Activated B cell treated with CpG ODN at 0.5 μM for 24 hours (primary cell): ENCODE data around the gene IFT172. TPM values are rescaled to one million over a fixed set of nuclear protein-coding genes. Genes with fewer than 3 reads are reported as not detected.

Source experiments
- ATAC-seq: fragments of 200-7000 bp; cut with Tn5 transposase; one replicate; pipeline ENCODE4 v1.10.0; 2021; ENCODE audit warnings: low read depth, mild to moderate bottlenecking, moderate library complexity
- CTCF ChIA-PET: fragments of 350-600 bp; sonication (Branson Sonifier 250); formaldehyde crosslinking; loops from one replicate; lab custom pipeline; 2021; ENCODE audit warnings: antibody characterized with exemption; lab: Charles Lee
- POLR2A ChIA-PET: fragments of 350-600 bp; sonication (Branson Sonifier 250); formaldehyde crosslinking; loops from one replicate; lab custom pipeline; 2021; ENCODE audit warnings: antibody characterized with exemption; lab: Charles Lee
- DNase-seq: peaks from one replicate; pipeline ENCODE4 v3.0.0; 2022
- H3K27ac Mint-ChIP-seq: one replicate; pipeline ENCODE4 v1.8.0; 2020; ENCODE audit warnings: mixed read lengths
- H3K27me3 Mint-ChIP-seq: one replicate; pipeline ENCODE4 v1.8.0; 2021; ENCODE audit warnings: mixed read lengths
- H3K36me3 Mint-ChIP-seq: one replicate; pipeline ENCODE4 v1.8.0; 2021; ENCODE audit warnings: low read depth, mixed read lengths
- H3K4me1 Mint-ChIP-seq: one replicate; pipeline ENCODE4 v1.8.0; 2021; ENCODE audit warnings: mixed read lengths
- H3K4me3 Mint-ChIP-seq: one replicate; pipeline ENCODE4 v1.8.0; 2020; ENCODE audit warnings: mild to moderate bottlenecking, mixed read lengths
- H3K9me3 Mint-ChIP-seq: one replicate; pipeline ENCODE4 v1.8.0; 2020; ENCODE audit warnings: mixed read lengths
- CTCF ChIP-seq: fragments of 200-600 bp; IDR thresholded peaks from one replicate; pipeline ENCODE4 v1.8.0; 2022; ENCODE audit warnings: antibody characterized with exemption, mild to moderate bottlenecking
- intact Hi-C: fragments of 100-400 bp; cut with micrococcal nuclease; formaldehyde crosslinking; loops from one replicate; pipeline ENCODE4 v1.15.1; 2024
- total RNA-seq: library from RNA; stranded (reverse); gene quantifications from 2 replicates; pipeline ENCODE4 v1.2.3, GENCODE V29; 2022

IFT172 gene
- total RNA-seq, 1 donor from 2014 or later, result 14.4 TPM

GRCh38 chr2:27522400-27522945 is 32.9 kb upstream of the IFT172 start:
- Mint-ChIP-seq H3K4me3 (no peak overlapping the region), H3K4me1 (no peaks in the 10 kb centered on the region), H3K9me3 (no peaks in the 10 kb centered on the region), H3K36me3 (no peaks in the 10 kb centered on the region), H3K27me3 (peaks cover 26% of the 10 kb centered on the region), H3K27ac (no peak overlapping the region)
- POLR2A ChIA-PET, result no interaction called here
- CTCF ChIA-PET, result no interaction called here
- ATAC-seq (no peak), DNase-seq (no peak)
- TF ChIP-seq CTCF, result no peak
- intact Hi-C loops, result no loop called here

- DNase-seq (no peak), ATAC-seq (no peak)
- Mint-ChIP-seq H3K4me1 (no peaks in the 10 kb centered on the region), H3K36me3 (no peaks in the 10 kb centered on the region), H3K27ac (no peak overlapping the region), H3K4me3 (no peak overlapping the region), H3K27me3 (peaks cover 17% of the 10 kb centered on the region), H3K9me3 (no peaks in the 10 kb centered on the region)
- no peak for TF ChIP-seq CTCF
- CTCF ChIA-PET, result no interaction called here
- POLR2A ChIA-PET, result no interaction called here
- intact Hi-C loops, result no loop called here
These were observed 30.8 kb upstream of the IFT172 start for GRCh38 chr2:27520316-27520715.

- intact Hi-C loops, result no loop called here
- Mint-ChIP-seq H3K27me3 (peaks cover 10% of the 10 kb centered on the region), H3K4me3 (no peak overlapping the region), H3K4me1 (no peaks in the 10 kb centered on the region), H3K27ac (no peak overlapping the region), H3K9me3 (no peaks in the 10 kb centered on the region), H3K36me3 (no peaks in the 10 kb centered on the region)
- TF ChIP-seq CTCF, result no peak
- DNase-seq (no peak), ATAC-seq (no peak)
- POLR2A ChIA-PET, result interaction anchor here (0.6 kb wide), 1 partner anchor 16 kb away, joined by 3 read pairs; no protein-coding TSS in a partner anchor
- CTCF ChIA-PET, result no interaction called here
These were observed 29.2 kb upstream of the IFT172 start for GRCh38 chr2:27518782-27519113.

- no peak for ATAC-seq
- intact Hi-C loops, result no loop called here
- no peaks in the 10 kb centered on the region for H3K4me1 Mint-ChIP-seq
- ChIA-PET POLR2A (interaction anchor here (0.6 kb wide), 1 partner anchor 16 kb away, joined by 3 read pairs; no protein-coding TSS in a partner anchor), CTCF (no interaction called here)
- no peaks in the 10 kb centered on the region for H3K36me3 Mint-ChIP-seq
- no peak overlapping the region for H3K27ac Mint-ChIP-seq
- peaks cover 12% of the 10 kb centered on the region for H3K27me3 Mint-ChIP-seq
- no peak overlapping the region for H3K4me3 Mint-ChIP-seq
- H3K9me3 Mint-ChIP-seq, result no peaks in the 10 kb centered on the region
- TF ChIP-seq CTCF, result no peak
- DNase-seq, result no peak
These were observed 28.7 kb upstream of the IFT172 start for GRCh38 chr2:27518113-27518781.

GRCh38 chr2:27509326-27509725 is 19.8 kb upstream of the IFT172 start:
- no peaks in the 10 kb centered on the region for H3K9me3 Mint-ChIP-seq
- H3K27ac Mint-ChIP-seq, result no peak overlapping the region
- peaks cover 22% of the 10 kb centered on the region for H3K27me3 Mint-ChIP-seq
- no peaks in the 10 kb centered on the region for H3K4me1 Mint-ChIP-seq
- CTCF ChIA-PET, result no interaction called here
- no peak overlapping the region for H3K4me3 Mint-ChIP-seq
- POLR2A ChIA-PET, result no interaction called here
- no peak for TF ChIP-seq CTCF
- intact Hi-C loops, result no loop called here
- DNase-seq (no peak), ATAC-seq (no peak)
- no peaks in the 10 kb centered on the region for H3K36me3 Mint-ChIP-seq
